Measurements from ENCODE around the gene FYN.

FYN gene

GRCh38 chr6:111720931-111721496 lies 152.2 kb downstream of the FYN start:
- DNase-seq, result no peak

- DNase-seq, result no peak
Observed at GRCh38 chr6:111718990-111719389, 154.3 kb downstream of the FYN start.

- no peak for DNase-seq
Observed at GRCh38 chr6:111718326-111718725, 154.9 kb downstream of the FYN start.

- no peak for DNase-seq
Observed at GRCh38 chr6:111717621-111718020, 155.6 kb downstream of the FYN start.

GRCh38 chr6:111716325-111716724 lies 156.9 kb downstream of the FYN start:
- no peak for DNase-seq

DNA sequence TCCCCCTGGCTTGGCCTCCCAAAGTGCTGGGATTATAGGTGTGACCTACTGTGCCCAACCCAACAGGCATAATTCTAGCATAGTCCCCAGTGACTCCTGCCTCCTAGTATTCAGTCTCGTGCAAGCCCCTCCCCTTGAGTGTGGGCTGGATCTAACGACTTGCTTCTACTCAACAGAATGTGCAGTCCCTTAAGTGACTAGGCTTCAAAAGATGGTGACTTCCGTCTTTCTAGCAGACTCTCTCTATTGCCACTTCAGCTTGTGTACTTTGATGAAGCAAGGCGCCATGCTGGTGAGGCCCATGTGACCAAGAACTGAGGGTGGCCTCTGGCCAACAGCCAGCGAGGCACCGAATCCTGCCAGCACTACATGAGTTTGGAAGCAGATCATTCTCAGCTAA lies 157.9 kb downstream of the FYN start:
- DNase-seq, result peak; percentile 43

DNA sequence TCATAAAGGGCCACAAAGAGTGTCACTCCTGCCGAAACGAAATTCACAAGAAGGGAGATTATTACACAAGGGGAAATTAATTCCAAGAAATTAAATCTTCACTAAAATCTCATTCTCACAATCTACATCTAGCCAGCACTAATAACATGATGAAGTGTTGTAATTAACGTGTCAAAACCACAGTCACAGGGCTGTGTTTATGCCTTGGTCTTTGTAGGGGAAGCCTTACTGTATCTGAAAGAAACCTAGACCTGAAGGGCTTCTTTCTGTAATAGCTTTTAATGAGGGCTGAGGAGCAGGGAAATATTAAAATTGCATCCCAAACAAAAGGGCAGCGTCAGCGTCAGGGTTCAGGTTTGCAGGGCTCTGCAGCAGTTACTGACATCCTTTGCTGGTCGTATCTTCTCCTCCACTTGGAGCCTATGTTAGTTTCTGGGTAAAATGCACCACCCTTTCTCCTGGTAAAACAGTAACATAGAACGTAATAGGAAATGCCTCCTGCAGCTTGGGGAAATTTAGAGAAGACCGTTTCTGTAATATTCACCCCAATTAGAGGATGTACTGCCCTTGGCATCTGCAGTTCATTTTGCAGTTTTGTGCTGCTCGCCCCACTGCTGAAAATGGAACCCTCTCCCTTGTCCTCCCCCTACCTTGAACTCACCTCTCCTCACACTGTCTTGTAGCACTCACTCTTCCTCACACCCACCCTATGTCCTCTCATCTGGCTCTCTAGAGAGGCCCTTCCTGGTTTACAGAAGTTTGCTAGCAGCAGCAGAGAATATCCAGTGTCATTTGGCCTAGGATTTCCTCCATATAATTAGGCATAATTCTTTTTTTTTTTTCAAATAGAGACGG lies 158.6 kb downstream of the FYN start:
- DNase-seq, result no peak

DNA sequence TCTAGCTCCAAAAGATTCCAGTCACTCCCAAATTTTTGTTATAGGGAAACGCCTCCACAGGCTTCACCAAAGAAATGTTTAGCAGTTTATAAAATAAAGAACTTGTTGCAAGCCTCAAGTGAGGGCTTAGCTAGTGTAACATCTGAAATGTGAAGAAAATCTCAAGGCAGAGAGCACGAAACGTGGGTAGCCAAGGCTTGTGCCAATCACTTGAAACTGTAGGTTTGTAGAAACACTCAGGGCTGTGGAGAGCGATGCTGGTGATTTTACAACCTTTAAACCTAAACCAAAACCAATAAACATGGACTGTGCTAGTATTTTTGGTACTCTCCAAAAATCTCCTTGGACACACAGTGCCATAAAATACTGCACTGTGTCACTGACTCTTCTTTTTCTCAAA lies 159.4 kb downstream of the FYN start:
- no peak for DNase-seq

- no peak for DNase-seq
Observed at GRCh38 chr6:111713236-111713635, 160.0 kb downstream of the FYN start.

GRCh38 chr6:111711984-111712752 lies 161.1 kb downstream of the FYN start:
- no peak for DNase-seq

DNA sequence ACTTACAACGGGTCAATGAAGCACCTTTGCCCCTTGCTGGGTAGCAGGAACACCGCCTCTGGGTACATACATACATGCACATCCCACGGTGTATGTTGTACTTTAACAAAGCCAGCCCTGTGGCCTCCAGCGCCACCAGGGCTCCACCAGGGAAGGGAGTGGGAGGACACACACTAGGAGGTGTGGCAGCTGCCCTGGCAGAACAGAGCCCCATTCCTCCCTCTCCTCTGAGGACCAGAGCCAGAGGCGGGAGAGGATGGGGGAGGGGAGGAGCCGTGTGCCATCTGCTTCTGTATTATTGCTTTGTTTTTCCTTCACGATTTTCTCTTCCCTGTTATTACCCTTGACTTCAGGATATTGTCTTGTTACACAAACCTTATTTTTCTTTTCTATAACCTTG lies 161.8 kb downstream of the FYN start:
- no peak for DNase-seq

GRCh38 chr6:111710911-111711310 lies 162.3 kb downstream of the FYN start:
- DNase-seq, result no peak

DNA sequence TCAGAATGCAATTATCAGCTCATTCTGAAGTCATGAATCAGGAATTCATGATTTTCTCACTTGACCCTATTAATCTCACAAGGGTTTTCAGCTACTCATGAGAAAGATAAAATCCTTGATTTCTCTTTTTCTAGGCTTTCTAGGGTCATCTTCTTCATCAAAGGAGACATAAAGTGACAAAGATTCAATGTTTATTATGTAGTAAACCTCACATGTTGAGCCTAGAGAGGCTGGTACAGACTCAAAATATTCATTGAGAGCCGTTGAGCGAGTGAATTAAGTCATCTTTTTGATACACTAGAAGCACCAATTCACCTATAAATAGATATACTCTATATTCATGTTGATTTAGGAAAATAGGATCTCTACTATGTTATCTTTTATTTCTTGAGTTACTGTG lies 162.8 kb downstream of the FYN start:
- no peak for DNase-seq

- peak; percentile 44 for DNase-seq
Observed at GRCh38 chr6:111709615-111710398, 163.4 kb downstream of the FYN start.

- DNase-seq, result no peak
Observed at GRCh38 chr6:111709201-111709600, 164.1 kb downstream of the FYN start.

DNA sequence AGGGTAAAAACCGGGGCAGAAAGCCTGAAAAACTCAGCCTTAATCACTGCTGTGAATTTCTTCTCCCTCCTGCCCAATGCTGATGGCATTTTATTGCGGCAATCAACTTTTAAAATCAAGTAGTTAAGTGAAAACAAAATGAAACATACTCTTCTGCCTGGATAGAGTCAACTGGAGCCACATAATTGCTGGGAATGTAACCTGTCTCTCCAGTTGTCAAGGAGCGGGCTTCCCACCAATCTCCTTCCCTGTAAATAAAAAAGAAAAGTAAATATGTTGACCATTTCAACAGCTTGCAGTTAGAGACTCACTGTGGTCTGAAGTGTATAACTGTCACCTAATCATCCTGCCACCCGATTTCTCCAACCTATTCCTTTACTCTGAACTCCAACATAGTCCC lies 165.5 kb downstream of the FYN start:
- DNase-seq, result no peak

DNA sequence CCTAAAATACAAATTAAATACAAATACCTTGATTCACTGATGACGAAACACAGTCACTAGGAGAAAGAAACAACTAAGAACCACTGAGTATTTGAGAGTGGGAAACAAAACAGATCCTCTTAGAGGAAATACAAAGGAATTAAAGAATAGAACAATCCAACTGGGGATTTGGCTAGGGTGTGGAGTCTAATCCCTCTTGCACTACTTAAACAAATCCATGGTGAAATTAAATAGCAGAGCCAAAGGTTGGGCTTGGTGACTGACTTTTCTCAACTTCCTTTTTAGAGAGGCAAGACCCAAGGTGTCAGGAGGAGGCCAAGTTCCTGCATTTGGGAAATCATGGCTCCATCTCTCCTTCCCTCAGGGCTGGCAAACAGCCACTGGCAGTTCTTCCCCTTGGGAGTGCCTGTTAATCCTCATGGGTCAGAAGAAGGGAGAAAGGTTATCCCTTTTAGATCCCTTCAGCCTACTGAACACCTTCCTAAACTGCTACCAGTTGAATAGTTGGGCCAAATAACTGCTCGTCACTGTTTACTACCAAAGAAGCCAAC lies 166.3 kb downstream of the FYN start:
- DNase-seq, result no peak

GRCh38 chr6:111703723-111704122 lies 169.5 kb downstream of the FYN start:
- DNase-seq, result no peak

GRCh38 chr6:111702268-111702667 lies 171.0 kb downstream of the FYN start:
- no peak for DNase-seq

GRCh38 chr6:111701146-111701545 lies 172.1 kb downstream of the FYN start:
- DNase-seq, result no peak

GRCh38 chr6:111700135-111700690 lies 173.0 kb downstream of the FYN start:
- no peak for DNase-seq

DNA sequence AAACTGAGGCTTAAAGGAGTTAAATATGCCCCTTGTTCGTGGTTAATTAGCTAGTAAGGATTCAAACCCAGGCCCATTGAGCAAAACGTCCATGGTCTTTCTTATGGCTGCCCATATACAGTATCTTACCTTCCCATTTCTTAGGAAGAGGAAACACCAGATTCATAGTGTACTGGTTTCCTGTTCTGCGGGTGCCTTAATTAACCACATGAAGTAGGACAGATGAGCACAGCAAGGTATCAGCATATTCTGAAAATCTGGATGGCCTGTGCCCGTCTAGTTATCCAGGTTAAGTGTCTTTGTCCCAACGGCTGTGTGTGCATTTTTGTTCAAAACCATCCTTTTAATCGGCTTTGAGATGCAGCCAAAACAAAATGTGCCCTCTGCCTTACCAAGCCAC lies 174.1 kb downstream of the FYN start:
- DNase-seq, result no peak

DNA sequence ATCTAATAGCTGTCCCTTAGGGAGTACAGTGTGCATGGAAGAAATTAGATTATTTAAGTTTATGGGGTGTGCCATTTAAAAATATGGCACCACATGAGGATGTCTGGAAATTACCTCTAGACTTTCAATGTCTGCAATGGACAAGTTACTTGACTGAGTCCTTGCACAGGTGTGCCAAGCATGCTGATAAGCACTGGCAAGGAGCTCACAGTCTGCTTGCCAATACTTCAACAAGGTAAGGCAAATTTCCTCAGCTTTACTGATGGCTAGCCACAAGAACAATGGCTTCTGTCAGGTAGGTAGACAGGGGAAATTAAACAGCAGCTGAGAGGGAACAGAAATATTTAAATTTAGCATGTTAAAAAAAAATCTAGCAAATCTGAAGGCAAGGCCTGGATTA lies 176.4 kb downstream of the FYN start:
- DNase-seq, result no peak

All from stimulated activated CD4-positive, alpha-beta T cell treated with anti-CD3 and anti-CD28 coated beads, Interleukin-4, amount 100 ng/mL, for 1 hour (primary cell).